RWPE1 (cell line): ENCODE results near the gene MYLK.

ENCODE experiments used
- CTCF ChIA-PET: fragments of 350-600 bp; sonication (Branson Sonifier 250); formaldehyde crosslinking; extraction: SDS; loops from one replicate; lab custom pipeline; 2021; lab: Yijun Ruan, JAX
- POLR2A ChIA-PET: fragments of 400-600 bp; formaldehyde crosslinking; extraction: SDS; loops from one replicate; lab custom pipeline; 2020; ENCODE audit warnings: antibody characterized with exemption; ENCODE audit not compliant: low non-redundant PET; lab: Yijun Ruan, JAX
- DNase-seq: peaks from one replicate; pipeline ENCODE4 v3.0.0; 2012; ENCODE audit warnings: low spot score
- H3K27ac ChIP-seq: fragments of 450-650 bp; 2 replicates; pipeline ENCODE4 v1.5.1; 2017
- CTCF ChIP-seq: fragments of 450-650 bp; conservative IDR thresholded peaks from 2 replicates; pipeline ENCODE4 v1.5.1; 2017; ENCODE audit warnings: low read depth, mild to moderate bottlenecking

The MYLK gene

GRCh38 chr3:123778525-123778924 lies 105.6 kb downstream of the MYLK start:
- DNase-seq = no peak
- POLR2A ChIA-PET = no interaction called here
- CTCF ChIA-PET = interaction anchor here (0.7 kb wide), 1 partner anchor 41 kb away, joined by 6 read pairs; no protein-coding TSS in a partner anchor

GRCh38 chr3:123776071-123776782 lies 107.9 kb downstream of the MYLK start:
- no peak for DNase-seq
- no peak for TF ChIP-seq CTCF
- no peak overlapping the region for H3K27ac ChIP-seq
- ChIA-PET POLR2A (no interaction called here), CTCF (interaction anchor here (0.6 kb wide), 1 partner anchor 15 kb away, joined by 4 read pairs; no protein-coding TSS in a partner anchor)

More at GRCh38 chr3:123778525-123778924, 105.6 kb downstream of the MYLK start:
- TF ChIP-seq CTCF = no peak
- H3K27ac ChIP-seq = no peak overlapping the region

DNA sequence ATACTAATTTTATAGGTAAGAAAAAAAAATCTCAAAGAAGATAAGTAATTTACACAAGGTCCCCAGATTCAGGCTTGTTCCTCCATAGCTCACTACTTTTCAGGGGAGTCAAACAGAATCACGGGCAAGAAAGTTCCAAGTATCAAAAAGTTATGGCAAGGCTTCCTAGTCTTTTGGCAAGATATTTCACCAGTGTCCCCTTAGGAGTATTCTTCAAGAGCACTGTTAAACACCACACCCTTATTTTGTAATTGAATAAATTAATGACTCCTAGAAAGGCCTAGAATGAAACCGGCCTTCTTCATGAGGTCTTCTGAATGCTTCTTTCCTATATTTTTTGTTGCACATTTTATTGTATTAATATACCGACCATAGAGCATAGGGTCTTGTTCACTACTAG lies 109.7 kb downstream of the MYLK start:
- ChIA-PET POLR2A (no interaction called here), CTCF (no interaction called here)
- DNase-seq = no peak
- no peak for TF ChIP-seq CTCF
- no peak overlapping the region for H3K27ac ChIP-seq

DNA sequence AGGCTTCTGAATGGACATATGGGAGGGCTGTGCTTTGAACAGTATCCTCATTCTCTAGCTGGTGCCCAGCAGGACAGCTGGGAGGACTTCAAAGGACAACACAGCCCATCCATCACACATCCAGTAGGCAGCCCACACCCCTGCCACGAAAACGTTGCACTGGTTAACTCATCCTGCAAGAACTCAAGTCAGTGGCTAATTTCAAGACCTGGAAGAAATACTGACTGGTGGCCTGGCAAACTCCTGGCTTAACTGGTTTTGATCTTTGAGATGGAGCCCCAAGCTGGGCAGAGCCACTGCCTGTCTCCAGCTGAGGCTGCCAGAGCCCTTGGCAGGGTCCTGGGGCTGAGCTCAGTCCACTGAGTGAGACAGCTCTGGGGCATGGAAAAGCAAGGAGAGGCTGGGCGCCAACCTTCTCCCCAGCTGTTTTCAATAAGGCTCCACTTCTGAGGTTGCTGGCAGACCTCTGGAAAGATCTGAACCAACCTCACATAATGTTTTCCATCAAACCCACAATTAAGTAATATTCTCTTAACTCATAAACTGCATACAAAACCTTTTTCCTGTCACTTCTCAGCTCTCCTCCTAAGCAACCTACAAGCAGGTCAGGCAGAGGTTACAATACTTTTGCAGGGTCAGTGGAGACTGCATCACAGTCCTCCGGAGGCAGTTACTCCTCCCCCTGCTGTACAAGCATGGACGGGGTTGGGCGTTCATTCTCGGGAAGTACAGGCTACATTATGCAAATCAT lies 110.3 kb downstream of the MYLK start:
- DNase-seq = no peak
- no peak for TF ChIP-seq CTCF
- POLR2A ChIA-PET = no interaction called here
- H3K27ac ChIP-seq = no peak overlapping the region
- CTCF ChIA-PET = interaction anchor here (0.6 kb wide), 1 partner anchor 1176 kb away, joined by 3 read pairs; no protein-coding TSS in a partner anchor

DNA sequence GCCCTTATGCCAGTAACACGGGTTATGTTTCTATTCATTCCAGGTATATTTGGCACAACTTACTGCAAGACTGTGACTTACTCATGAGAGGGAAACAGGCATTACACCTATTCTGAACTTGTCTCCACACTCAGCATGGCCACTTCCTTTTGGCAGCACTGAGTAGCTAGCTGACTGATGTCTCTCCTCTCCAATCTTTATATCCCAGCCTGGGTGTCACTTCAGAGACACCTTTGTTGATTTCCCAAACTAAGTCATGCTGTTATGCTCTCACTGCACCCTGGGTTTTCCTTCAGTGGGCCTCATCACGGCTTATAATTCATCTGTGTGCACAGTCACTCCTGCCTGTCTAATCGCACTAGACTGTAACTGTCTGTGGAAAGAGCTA lies 114.8 kb downstream of the MYLK start:
- H3K27ac ChIP-seq = no peak overlapping the region
- ChIA-PET CTCF (no interaction called here), POLR2A (no interaction called here)
- TF ChIP-seq CTCF = no peak
- DNase-seq = no peak

DNA sequence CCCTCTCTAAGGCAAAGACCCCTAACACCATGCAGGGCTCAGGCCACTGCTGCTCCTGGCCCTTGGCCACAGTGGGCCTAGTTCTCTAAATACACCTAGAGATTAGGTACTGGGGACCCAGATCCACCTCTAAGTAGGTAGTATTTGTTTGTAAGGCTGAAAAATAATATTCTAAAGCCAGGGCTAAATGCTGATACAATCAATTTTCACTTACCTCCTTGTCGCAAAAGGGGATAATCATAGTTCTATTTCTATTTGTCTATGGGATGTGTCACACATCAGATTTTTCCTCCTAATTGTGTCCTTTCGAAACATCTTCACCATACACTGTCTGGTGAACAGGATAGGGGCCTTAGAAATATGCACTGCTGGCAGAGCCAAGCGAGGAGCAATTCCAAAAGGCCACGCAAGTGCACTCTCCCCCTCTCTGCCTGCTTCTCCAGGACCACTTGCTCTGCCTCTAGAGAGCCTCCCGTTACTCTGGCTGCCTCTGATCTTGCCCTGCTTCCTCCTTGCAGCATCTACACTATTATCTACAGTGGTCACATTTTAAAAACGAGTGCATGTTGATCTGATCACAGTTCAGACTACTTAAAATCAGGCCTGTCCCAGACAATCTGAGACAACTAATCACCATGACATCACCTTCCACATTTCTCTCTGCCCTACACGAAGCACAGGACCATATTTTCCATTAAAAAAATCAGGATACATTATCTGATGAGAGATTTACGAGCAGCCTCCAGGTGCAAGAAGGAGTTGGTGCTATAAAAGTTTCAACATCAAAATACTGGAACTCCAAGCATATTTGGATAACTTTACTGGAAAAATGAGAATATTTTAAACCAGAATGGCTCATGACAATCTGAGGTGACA lies 115.4 kb downstream of the MYLK start:
- no peak for TF ChIP-seq CTCF
- POLR2A ChIA-PET = no interaction called here
- CTCF ChIA-PET = no interaction called here
- no peak for DNase-seq
- no peak overlapping the region for H3K27ac ChIP-seq
